GM19455 (cell line): ENCODE measurements around the gene UBE2QL1.
A peak's percentile ranks its signal among the peaks of the same experiment; 100 is the strongest.

ENCODE experiments used
- ATAC-seq: cut with Tn5 transposase; IDR thresholded peaks from one replicate; pipeline ENCODE4 v1.9.1; 2021; ENCODE audit not compliant: unreplicated experiment

The UBE2QL1 gene

DNA sequence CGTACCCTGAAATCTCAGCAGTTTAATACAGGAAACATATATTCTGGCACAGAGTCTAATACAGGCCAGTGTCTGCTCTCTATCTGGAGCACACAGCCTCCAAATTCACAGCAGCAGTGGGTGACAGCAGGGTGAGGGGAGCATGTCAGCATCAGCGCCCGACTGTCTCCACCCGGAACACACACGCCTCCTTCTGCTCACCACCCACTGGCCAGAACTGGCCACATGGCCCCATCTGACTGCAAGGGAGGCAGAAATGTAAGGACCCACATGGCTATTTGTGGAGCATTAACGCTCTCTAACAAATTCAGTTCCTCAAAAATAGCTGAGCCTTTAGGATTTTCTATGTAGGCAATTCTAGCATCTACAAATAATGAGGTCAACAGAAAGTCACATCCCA is 24.6 kb downstream of the UBE2QL1 start:
- ATAC-seq: no peak

DNA sequence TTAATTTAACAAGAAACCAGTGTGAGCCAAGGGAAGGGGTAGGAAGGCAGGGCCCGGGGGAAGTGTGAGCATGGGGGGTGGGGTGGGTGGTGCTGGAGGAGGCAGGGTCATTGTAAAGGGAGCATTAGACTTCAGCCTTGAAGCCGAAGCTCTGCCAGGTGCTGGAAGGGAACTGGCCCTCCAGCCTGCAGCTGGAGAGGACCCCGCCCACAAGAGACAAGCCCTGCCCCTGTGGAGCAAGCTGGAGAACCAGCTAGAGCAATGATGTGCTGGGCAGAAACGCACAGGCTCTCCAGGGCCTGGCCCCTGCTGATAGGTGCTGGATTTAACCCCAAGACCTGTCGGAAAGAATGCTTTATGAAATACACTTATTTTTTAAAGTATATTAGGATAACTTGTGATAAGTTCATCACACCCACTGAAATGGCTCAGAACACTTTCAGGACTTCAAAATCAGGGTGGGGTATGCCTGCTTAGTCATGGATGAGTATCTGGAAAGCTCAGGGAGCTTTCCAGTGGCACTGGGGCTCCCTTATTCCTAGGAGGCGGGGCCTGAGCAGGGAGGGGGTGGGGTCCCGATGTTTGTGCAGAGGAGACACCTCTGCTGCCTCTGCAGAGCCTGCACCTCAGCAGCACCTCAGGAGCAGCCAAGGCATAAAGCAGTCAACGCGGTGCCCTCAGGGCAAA is 27.1 kb downstream of the UBE2QL1 start:
- ATAC-seq: no peak

DNA sequence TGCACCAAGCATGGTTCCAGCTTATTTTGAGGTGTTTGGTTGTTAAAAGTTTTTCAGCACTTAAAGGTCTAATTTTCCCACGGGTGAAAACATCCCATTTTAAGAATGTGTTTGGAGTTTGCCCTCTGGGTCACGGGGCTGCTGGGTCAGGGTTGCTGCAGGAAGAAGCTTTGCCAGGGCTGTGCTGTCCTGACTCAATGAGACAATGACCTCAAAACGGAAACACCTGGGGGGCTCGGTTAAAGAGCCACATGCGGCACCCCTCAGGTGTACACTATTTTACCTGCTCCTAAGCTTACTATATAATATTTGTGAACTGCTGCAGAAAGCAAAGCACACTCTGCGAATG is 27.6 kb downstream of the UBE2QL1 start:
- no peak for ATAC-seq

DNA sequence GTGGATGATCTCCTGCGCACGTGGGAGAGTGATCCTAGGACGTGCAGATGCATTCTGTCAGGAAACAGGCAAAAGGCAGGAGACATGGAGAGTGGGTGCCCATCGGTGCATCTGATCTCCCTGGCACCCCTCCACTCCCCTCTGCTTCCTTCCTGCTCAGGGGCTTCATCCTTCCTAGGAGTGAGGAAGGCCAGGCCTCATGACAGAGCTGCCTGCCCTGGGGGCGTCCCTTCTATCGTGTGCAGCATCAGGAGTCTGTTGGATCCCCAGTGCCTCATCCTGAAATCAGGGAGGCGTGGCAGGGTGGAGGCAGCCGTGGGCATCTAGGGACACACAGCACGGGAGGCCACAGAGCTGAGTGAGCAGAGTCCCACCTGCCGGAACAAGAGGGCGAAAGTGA is 30.1 kb downstream of the UBE2QL1 start:
- ATAC-seq: no peak

DNA sequence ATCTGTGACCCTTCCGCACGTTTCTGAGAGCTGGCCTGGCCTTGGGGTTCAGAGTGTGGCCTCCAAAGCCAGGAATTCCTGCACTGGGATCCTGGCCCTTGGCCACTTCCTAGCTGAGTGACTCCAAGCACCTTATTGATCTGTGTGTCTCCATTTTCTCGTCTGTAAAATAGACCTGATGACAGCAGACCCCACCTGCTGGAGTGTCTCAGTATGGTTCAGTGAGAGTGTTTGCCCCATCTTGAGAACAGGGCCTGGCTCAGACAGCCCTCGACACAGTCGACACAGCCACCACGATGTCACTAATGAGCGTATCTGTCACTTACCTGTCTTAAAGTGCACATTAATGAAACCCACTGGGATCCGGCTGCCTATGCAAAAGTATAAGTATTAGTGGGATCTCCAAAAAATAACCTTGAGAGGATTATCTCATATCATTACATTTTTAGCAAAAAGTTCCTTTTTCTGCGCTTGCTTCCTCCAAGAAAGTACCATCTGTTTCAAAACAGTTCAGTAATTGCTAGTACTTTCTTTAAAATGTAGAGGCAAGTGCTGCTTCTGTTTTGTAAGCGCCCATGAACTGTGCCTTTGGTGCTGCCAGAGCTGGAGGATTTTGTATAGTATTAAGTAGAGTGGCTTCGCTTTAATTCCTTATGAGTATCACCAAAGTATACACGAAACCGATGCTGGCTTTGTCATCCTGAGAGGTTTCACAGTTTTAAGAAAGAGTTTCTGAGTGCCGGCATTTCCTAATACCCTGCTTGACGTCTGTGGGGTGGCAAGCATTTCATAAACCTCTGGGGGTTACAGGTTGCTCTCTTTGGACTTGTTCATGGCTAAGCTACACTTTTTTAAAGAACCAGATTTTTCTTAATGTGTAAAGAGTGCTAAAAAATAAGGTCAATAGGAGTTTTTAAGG is 31.7 kb downstream of the UBE2QL1 start:
- peak; percentile 52 for ATAC-seq

DNA sequence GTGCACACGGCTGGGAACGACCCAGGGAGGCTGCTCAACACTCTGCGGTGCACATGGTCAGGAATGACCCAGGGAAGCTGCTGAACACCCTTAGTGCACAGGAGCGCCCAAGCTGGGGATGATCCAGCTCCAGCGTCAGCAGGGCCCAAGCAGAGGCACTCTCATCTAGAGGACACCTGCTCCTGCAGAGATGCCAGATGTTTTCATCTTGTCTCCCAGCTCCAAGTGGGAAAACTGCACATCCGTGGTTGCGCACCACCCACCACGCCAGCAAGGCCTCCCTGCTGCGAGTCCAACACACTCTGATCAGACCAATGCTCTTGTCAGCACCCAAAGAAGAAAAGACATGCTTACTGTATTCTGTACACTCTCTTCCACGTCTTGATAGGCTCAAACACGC is 34.1 kb downstream of the UBE2QL1 start:
- ATAC-seq: no peak

DNA sequence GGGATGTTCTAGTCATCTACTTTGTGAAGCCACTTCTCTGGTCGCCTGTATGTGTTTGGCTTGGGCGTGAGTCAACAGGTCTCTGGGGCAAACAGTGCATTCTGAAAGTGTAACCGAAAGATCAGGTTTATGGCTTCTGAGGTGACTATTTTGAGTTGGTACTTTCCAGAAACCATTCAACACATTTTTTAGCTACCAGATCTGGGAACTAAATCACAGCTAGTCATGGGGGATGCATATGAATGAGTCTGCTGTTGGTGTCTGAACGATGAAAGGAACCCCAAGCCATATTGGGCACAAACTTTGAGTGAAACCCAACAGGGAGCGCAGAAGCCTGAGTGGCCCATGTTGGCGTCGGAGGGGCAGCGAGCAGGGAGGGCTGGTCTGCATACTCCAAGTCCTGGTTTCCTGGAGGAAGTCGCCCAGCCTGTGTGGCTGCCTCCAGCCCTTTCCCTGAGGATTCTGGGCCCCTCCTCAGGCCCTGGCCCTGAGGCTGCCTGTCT is 35.3 kb downstream of the UBE2QL1 start:
- ATAC-seq: peak; percentile 84

DNA sequence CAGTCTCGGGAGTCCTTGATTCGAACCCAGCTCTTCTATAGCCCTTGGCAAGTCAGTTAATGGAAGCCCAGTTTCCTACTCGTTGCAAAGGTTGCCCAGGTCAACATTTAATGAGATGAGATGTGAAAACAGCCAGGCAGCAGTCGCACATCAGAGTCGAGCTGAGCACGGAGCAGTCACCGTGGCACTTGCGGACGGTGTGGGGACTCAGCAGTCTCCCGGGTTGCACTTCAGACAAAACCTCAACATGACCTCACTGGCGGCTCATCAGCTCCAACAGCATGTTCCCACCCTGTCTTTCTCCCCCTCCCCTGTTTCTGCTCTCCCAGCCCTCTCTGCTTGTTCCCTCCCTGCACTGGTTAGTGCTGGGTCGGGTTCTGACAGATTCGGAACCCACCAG is 35.8 kb downstream of the UBE2QL1 start:
- ATAC-seq: no peak

DNA sequence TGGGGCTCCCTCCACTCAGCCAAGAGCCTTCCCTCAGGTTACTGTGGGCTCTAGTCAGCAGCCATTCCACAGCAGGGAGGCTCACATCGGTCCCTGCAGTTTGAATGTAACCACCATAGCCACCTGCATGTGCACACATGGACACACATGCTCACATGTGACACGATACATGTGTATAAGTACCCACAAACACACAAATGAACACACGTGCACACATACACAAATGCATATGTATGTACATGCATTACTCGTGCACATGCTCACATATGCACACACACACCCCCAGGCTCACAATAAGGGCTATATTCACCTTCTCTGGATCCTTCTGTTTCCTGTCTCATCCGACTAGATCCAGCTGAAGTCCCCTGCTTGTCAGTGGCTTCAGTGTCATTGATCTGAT is 36.2 kb downstream of the UBE2QL1 start:
- no peak for ATAC-seq

DNA sequence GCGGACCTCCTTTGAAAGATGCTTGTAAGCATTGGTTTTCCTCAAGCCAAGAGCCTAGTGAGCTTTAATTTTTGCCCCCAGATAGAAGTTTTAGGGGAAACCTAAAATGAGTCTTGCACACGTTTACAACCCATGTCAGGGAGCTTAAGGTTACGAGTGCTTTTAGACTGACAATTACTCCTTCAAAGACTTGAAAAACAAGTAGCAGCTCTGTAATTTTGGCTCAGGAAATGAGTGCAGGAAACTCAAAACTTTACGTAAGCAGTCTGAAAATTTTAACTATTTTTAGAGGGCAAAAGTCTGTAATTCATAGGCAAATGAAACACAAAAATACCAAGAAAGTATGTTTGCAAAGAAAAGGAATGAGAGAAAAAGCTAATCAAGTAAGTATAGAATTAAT is 36.8 kb downstream of the UBE2QL1 start:
- ATAC-seq: no peak

DNA sequence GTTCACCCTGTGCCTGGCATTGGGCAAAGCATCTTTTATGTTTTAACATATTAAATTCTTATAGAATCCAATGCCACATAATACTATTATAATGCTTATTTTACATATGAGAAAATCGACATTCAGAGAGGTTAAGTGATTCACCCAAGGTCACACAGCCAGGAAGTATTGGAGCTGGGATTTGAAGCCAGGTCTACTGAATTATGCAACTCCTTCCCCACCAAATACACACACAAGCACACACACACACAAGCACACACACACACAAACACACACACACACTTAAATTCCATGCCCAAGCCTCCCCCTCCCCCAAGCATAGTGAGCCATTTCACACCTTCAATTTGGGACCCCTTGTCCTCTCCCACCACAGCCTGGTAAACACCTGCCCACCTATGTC is 37.4 kb downstream of the UBE2QL1 start:
- ATAC-seq: no peak

DNA sequence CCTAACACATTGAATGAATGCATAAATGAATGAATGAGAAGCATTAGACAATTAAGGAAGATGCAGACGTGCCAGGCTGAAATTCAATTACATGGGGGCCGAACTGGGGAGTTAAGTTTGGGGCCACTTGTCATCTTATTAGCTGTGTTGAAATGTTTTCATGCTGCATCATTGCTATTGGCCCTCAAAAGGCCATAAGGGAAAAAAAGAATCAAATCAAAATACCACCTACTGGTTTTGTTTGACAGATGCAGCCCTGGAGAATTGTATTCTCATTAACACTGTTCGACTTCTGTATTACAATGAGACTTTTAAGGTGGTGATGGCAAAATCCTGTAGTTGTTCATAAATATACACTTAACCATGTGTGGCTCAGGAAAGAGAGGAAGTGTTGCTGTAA is 38.4 kb downstream of the UBE2QL1 start:
- no peak for ATAC-seq

DNA sequence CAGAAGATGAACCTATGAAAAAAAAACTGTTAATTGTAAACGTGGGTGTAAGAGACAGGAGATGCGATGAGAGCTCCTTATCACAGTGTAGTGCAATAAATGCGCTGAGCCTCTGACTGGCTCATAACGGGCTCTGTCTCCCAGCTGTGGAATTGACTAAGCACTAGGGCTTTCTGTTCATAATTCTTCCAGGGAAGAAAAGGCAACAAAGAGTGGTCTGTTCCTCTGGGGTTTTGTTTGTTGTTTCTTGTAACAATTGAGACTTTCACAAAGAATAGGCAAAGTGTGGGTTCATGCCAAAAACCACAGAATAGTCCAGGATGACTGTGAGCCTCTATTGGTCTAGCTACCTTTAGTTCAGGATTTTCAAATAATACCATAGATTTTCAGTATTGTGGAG is 39.4 kb downstream of the UBE2QL1 start:
- no peak for ATAC-seq

DNA sequence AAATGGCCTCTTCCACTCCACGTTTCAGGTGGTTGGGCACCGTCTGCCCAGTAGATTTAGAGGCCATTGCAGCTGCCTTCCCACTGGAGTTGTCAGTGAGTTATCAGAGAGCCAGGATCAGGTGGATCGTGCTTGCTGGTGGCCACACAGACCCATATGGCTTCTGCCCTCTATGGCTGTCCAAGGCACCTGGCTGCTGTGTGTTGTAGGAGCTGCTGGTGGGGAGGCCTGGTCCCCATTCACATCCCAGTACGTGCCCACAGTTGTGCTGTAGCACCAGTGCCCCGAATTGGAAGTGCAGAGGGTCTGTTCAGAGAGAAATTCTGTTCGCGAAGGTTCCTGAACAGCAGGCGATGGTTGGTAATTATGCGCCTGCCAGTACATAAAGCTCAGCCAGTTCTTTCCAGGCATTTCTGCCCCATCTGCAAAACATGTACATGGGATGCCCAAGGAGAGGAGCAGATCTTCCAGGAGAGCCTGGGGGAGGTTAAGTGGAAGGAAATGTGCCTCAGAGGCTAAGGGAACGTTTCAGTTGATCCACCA is 41.1 kb downstream of the UBE2QL1 start:
- no peak for ATAC-seq

DNA sequence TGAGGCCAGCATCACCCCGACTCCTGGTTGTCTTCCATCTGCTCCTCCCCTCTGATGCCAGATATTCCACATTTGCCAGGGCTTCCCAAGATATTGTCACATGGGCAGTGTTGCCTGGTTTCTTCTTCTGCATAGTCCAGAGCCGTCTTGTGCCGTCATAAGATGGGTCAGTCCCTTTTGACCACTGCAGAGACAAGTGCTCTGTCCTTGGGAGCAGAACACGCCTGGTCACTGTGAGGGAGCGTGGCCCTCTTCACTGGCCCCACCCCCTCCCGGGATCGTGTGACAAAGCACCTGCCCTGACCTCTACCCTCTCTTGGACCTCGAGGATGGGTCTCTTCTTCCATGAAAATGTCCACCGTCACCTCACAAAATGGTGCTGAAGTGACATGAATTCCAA is 41.6 kb downstream of the UBE2QL1 start:
- no peak for ATAC-seq

DNA sequence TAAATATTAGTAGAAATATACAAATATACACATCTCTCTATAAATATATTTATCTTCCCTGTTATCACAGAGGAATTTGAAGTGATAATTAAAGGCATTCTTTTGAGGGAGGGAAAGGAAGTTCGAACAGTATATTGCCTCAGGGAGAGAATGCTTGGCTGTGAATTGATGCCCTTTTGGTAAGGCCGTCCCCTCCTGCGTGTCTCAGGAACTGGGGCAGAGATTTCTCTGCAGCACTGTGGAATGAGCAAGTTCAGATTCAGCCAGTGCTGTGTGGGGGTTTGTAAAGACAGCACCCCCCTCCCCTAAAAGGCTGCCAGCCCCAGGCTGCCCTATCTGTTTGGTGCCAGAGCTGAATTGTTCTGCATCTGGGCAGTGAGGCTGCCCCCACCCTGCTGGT is 42.0 kb downstream of the UBE2QL1 start:
- ATAC-seq: no peak

DNA sequence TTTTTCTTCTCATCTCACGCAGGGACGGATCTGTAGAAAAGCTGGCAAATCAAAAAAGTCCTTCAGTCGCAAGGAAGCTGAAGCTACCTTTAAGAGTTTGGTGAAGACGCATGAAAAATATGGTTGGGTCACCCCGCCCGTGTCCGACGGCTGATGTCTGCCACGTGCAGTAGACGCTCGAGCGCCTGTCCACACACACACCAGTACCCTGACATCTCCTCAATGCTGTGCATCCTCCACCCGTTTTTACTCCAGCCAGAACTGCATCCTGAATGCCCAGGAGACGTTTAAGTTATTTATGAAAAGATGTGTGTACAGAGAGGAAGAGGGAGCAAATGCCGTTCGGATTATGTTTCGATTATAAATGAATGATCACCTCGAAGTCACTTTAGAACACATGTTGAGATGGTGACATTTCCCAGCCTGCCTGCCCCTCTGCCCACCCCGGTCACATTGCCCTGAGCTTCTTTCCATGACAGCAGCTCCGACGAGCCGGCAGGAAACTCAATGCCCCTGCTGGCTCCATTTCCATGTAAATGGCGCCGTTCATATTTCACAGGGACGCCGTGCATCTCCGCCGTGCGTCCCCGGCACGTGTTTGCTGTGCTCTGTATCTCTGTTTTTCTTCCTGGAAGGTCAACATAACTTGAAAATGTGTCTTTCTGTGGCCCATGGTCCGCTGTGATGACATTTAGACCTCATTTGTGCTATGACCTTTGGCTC is 42.7 kb downstream of the UBE2QL1 start:
- no peak for ATAC-seq

DNA sequence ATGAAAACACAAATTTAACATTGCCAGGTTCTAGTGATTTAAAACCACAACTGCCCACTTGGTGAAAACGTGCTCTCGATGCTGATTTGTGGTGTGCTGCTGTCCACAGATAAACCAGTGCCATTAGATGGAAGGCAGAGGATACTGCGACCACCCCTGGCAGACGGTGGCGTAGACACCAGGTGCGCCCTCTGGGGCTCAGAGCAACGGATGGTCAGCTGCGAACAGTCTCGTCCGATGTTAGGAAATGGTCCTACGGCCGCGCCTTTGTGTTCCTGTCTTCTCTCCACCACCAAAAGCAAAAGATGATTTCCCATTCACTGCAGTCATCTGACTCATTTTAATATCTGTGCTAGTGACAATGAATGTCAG is 43.2 kb downstream of the UBE2QL1 start:
- ATAC-seq: no peak

DNA sequence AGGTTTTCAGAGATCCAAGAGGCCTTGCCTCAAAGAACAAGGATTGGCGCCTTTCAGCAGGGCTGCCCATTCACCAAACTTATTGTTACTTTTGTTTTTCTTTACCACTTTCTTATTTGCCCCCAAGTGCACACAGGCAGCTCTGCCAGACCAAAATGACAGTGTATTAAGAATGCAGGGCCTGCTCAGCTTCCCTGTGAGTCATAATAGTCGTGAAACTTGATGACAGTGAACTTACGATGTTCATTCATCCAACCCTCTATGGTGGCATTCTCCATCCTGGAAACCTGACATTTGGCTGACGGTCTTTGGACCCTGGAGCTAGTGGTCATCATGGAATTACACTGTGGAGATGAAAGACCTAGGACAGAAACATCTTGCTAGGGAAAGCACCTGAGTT is 44.3 kb downstream of the UBE2QL1 start:
- no peak for ATAC-seq

DNA sequence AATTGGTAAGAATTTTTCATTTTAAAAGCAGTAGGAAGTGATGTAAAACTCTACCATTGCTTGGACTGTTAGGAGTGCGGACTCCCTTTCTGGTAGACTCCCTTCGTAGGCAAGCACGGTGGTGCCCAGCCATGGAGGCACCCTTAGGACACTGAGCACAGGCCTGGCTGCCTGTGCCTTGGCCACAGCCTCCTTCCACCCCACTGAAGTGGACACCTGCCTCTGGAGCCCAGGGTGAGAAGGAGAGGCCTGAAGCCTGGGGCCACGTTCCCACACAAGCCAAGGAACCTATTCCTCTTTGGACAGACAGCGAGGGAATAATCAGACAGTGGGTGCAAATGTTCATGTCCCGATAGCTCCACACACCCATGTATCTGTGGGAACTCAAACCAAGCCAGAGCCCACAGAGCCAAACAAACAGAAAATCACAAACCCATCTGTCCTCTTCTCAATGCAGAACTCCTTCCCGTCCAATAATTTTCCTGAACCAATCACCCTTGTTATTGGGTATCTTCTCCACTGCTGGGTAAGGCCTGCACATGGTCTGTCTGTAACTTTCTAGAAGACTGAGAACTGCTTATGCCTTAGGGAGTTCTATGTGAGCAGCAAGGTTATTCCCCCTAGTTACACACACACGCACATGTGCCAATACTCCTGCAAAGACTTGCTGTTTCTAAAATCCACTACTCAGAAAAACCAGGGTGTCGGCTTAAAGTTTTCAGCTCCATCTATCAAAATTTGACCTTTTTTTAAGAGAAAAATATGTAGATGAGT is 45.2 kb downstream of the UBE2QL1 start:
- ATAC-seq: no peak

DNA sequence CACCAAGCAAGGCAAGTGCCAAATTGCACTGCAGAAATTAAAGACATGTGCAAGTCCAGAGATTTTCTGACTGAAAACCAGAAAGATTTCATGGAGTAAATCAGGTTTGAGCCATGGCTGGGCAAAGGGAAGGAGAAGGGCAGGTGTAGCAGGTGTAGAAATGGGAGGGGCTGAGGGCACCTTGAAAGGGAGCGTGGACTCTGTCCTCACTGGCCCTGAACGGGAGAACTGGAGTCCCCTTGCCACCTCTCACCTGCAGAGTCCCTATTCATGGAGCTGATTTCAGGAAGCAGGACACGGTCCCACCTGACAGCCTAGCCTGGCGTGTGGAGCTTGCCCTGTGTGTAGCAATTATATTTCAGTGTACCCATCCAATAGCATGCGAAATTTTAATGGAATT is 46.3 kb downstream of the UBE2QL1 start:
- ATAC-seq: no peak
